B cell (primary cell): Measurements from ENCODE around the gene ZNF362. TPM values are rescaled to one million over a fixed set of nuclear protein-coding genes. Genes with fewer than 3 reads are reported as not detected.

Source experiments
- ATAC-seq: fragments of 200-7000 bp; cut with Tn5 transposase; one replicate; pipeline ENCODE4 v1.10.0; 2021; ENCODE audit warnings: low read depth, mild to moderate bottlenecking, moderate number of reproducible peaks, moderate library complexity
- CTCF ChIA-PET: fragments of 350-600 bp; sonication (Branson Sonifier 250); formaldehyde crosslinking; loops from one replicate; lab custom pipeline; 2021; ENCODE audit warnings: antibody characterized with exemption, inconsistent platforms; lab: Charles Lee
- POLR2A ChIA-PET: fragments of 350-600 bp; sonication (Branson Sonifier 250); formaldehyde crosslinking; loops from one replicate; lab custom pipeline; 2021; ENCODE audit warnings: antibody characterized with exemption; lab: Charles Lee
- DNase-seq: peaks from one replicate; pipeline ENCODE4 v3.0.0; 2013
- H2AFZ ChIP-seq: 2 replicates; pipeline ENCODE4 v1.6.1; 2012; ENCODE audit warnings: mild to moderate bottlenecking, low read depth, low read length; ENCODE audit not compliant: insufficient read depth, poor library complexity, severe bottlenecking
- H3K27ac ChIP-seq, 2 donors: 1 replicate in 1 of 2; 2 replicates in 1 of 2; pipeline ENCODE4 v1.5.1; 2012 to 2013; ENCODE audit warnings: low read length in 2 of 2, mild to moderate bottlenecking in 2 of 2, moderate library complexity in 1 of 2
- H3K27me3 ChIP-seq, 4 experiments: fragments of 200-600 bp in 1 of 4; sonication (generic) in 1 of 4; replicated peaks in 1 of 4; 1 replicate in 2 of 4; 2 replicates in 2 of 4; pipeline versions ENCODE4 v1.6.1 to v1.7.0; 2013 to 2016; ENCODE audit warnings: low read length in 3 of 4, mild to moderate bottlenecking in 2 of 4, mixed read lengths in 1 of 4, moderate library complexity in 1 of 4; ENCODE audit not compliant: insufficient read depth in 4 of 4, control insufficient read depth in 3 of 4; ENCODE audit errors: control extremely low read depth in 1 of 4
- H3K36me3 ChIP-seq, 2 experiments: replicated peaks in 1 of 2; 1 replicate in 1 of 2; 2 replicates in 1 of 2; pipeline versions ENCODE4 v1.6.1 to v1.7.1; 2013; ENCODE audit warnings: low read length in 1 of 2; ENCODE audit not compliant: insufficient read depth in 2 of 2, control insufficient read depth in 1 of 2; ENCODE audit errors: control extremely low read depth in 1 of 2, extremely low read depth in 1 of 2
- H3K4me1 ChIP-seq, 2 donors: fragments of 200-600 bp in 1 of 2; sonication (generic) in 1 of 2; 1 replicate in 1 of 2; 2 replicates in 1 of 2; pipeline versions ENCODE4 v1.5.1 to v1.6.1; 2013 to 2017; ENCODE audit warnings: low read length in 2 of 2; ENCODE audit not compliant: control insufficient read depth in 2 of 2, insufficient read depth in 2 of 2
- H3K4me2 ChIP-seq: replicated peaks from 2 replicates; pipeline ENCODE3; 2012; ENCODE audit warnings: mild to moderate bottlenecking, low read depth, low read length; ENCODE audit not compliant: poor library complexity, severe bottlenecking
- H3K4me3 ChIP-seq, 5 experiments: fragments of 200-600 bp in 1 of 5; sonication (generic) in 1 of 5; 1 replicate in 3 of 5; 2 replicates in 2 of 5; pipeline versions ENCODE4 v1.5.1 to v1.7.0; 2011 to 2016; ENCODE audit warnings: low read length in 4 of 5, mild to moderate bottlenecking in 4 of 5, low read depth in 2 of 5, control low read depth in 1 of 5, moderate library complexity in 1 of 5; ENCODE audit not compliant: insufficient read depth in 1 of 5; ENCODE audit errors: control extremely low read depth in 1 of 5, extremely low read depth in 1 of 5
- H3K79me2 ChIP-seq: fragments of 200-600 bp; sonication (generic); one replicate; pipeline ENCODE4 v1.6.0; 2016; ENCODE audit warnings: low read length; ENCODE audit not compliant: control insufficient read depth, insufficient read depth
- H3K9ac ChIP-seq: fragments of 200-600 bp; sonication (generic); 2 replicates; pipeline ENCODE4 v1.6.1; 2017; ENCODE audit warnings: mild to moderate bottlenecking, low read length, moderate library complexity
- H3K9me3 ChIP-seq, 3 donors: one replicate each; pipeline versions ENCODE4 v1.6.1 to v1.7.1; 2013; ENCODE audit warnings: low read length in 2 of 3; ENCODE audit not compliant: control insufficient read depth in 2 of 3, insufficient read depth in 1 of 3; ENCODE audit errors: control extremely low read depth in 1 of 3
- H4K20me1 ChIP-seq: 2 replicates; pipeline ENCODE4 v1.6.0; 2012; ENCODE audit warnings: mild to moderate bottlenecking, low read length; ENCODE audit not compliant: insufficient read depth, control insufficient read depth, poor library complexity, severe bottlenecking
- H3K27ac Mint-ChIP-seq: one replicate; pipeline ENCODE4 v1.8.0; 2021; ENCODE audit warnings: mixed read lengths
- H3K27me3 Mint-ChIP-seq: one replicate; pipeline ENCODE4 v1.8.0; 2021; ENCODE audit warnings: mixed read lengths
- H3K4me1 Mint-ChIP-seq: one replicate; pipeline ENCODE4 v1.8.0; 2021; ENCODE audit warnings: mixed read lengths
- H3K4me3 Mint-ChIP-seq: one replicate; pipeline ENCODE4 v1.8.0; 2021; ENCODE audit warnings: mixed read lengths
- H3K9me3 Mint-ChIP-seq: one replicate; pipeline ENCODE4 v1.8.0; 2022; ENCODE audit warnings: mixed read lengths; ENCODE audit not compliant: insufficient read depth
- EZH2 ChIP-seq: IDR thresholded peaks from 2 replicates; pipeline ENCODE4 v1.6.1; 2012; ENCODE audit warnings: borderline replicate concordance, low read depth, mild to moderate bottlenecking, moderate library complexity, low read length; ENCODE audit not compliant: insufficient read depth, poor library complexity, severe bottlenecking
- WGBS: methylation state at CpG from one replicate; pipeline ENCODE4 v1.1.5; 2013; ENCODE audit warnings: missing lambda C conversion rate; ENCODE audit not compliant: insufficient coverage; 5-methylcytosine and 5-hydroxymethylcytosine counted together
- intact Hi-C: fragments of 100-400 bp; cut with micrococcal nuclease; formaldehyde crosslinking; loops from one replicate; pipeline ENCODE4 v1.10.0; 2022
- polyA plus RNA-seq: library from polyadenylated mRNA; depleted of rRNA; stranded (reverse); fragments of >200 nt; gene quantifications from 2 replicates; pipeline ENCODE4 v1.2.3, GENCODE V29; 2012
- total RNA-seq, 2 donors: library from RNA; stranded (reverse); fragments of 120-200 nt in 1 of 2; gene quantifications; 1 replicate in 1 of 2; 2 replicates in 1 of 2; pipeline versions ENCODE4 v1.2.3 to v1.2.4, GENCODE V29; 2013 to 2022
- TF ChIP-seq, protein P1 (sequence below): fragments of 200-600 bp; IDR thresholded peaks from one replicate; pipeline ENCODE4 v1.8.0; 2022; ENCODE audit warnings: antibody characterized with exemption, mild to moderate bottlenecking

Gene ZNF362
- total and polyA plus RNA-seq, 2 donors (not counting 1 experiment from before 2014, with no cell fraction given), result 14.0 to 20.4 TPM

DNA sequence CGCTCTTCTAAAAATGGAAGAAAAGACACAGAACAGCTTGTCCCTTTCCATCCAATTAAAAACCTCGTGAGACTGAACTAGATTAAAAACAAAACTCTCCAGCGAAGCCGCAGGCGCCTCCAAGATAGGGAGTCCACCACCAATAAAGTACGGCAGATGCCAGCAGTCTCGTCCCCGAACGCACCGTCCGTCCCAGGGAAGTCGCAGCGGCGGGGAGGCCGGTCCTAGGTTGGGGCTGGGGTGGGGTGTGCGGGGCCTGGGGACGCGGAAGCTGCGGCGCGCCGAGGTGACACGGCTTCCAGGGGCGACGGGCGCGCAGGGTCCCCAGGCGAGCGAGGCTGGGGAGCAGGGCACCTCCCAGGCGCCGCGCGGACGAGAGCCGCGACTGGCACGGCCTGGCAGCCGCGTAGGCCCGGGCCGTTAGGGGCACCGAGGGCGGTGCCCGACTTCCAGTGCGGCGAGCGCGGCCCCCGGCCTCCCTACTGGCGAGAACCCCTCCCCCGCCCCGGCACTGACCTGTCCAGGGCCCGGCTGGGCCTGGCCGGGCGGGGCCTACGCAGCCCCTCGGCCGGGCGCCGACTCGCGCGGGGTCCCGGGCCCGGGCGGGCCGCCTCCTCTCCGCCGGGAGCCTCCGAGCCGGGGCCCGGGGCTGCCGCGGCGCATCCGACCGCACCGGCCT is 92.9 kb downstream of the ZNF362 start:
- Histone ChIP-seq H4K20me1 (peaks cover 22% of the 10 kb centered on the region), H3K4me3 (peak overlapping the region; percentile 43 to 92 (median 69)), H3K4me1 (peaks cover 16 to 20% of the 10 kb centered on the region in 2 donors), H3K9me3 (no peaks in the 10 kb centered on the region), H3K9ac (peak overlapping the region; percentile 70), H3K27ac (peak overlapping the region in 1 of 2 donors; percentile 54), H3K27me3 (peaks cover 0 to 3% (median 0%) of the 10 kb centered on the region in 4 experiments), H2AFZ (peak overlapping the region; percentile 59), H3K4me2 (peak overlapping the region; percentile 94), H3K36me3 (peaks cover 0 to 2% of the 10 kb centered on the region in 2 experiments), H3K79me2 (peaks cover 49% of the 10 kb centered on the region)
- no peaks in the 10 kb centered on the region for H3K27me3 Mint-ChIP-seq
- WGBS, result under 1% methylated on average over 78 of the region's 78 CpGs
- peak; percentile 69 for DNase-seq
- H3K4me1 Mint-ChIP-seq, result peaks cover 37% of the 10 kb centered on the region
- ChIA-PET CTCF (interaction anchor here (0.8 to 2.3 kb wide), 2 partner anchors 18 to 222 kb away, joined by 3 to 10 read pairs; no protein-coding TSS in a partner anchor), POLR2A (no interaction called here)
- no peaks in the 10 kb centered on the region for H3K9me3 Mint-ChIP-seq
- H3K4me3 Mint-ChIP-seq, result peak overlapping the region; percentile 92
- ATAC-seq, result peak; percentile 26
- H3K27ac Mint-ChIP-seq, result peak overlapping the region; percentile 89
- intact Hi-C loops, result loop anchor here (1.0 kb wide), 1 partner anchor 94 kb away; no protein-coding TSS in a partner anchor
- TF ChIP-seq, protein P1, sequence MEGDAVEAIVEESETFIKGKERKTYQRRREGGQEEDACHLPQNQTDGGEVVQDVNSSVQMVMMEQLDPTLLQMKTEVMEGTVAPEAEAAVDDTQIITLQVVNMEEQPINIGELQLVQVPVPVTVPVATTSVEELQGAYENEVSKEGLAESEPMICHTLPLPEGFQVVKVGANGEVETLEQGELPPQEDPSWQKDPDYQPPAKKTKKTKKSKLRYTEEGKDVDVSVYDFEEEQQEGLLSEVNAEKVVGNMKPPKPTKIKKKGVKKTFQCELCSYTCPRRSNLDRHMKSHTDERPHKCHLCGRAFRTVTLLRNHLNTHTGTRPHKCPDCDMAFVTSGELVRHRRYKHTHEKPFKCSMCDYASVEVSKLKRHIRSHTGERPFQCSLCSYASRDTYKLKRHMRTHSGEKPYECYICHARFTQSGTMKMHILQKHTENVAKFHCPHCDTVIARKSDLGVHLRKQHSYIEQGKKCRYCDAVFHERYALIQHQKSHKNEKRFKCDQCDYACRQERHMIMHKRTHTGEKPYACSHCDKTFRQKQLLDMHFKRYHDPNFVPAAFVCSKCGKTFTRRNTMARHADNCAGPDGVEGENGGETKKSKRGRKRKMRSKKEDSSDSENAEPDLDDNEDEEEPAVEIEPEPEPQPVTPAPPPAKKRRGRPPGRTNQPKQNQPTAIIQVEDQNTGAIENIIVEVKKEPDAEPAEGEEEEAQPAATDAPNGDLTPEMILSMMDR, result no peak
- no peak for TF ChIP-seq EZH2
